Astrocyte of the cerebellum (primary cell): ENCODE measurements around the gene RAD51B.

ENCODE experiments used
- DNase-seq: peaks from one replicate; pipeline ENCODE4 v3.0.0-alpha.2; 2011; ENCODE audit warnings: low read depth
- H3K4me3 ChIP-seq: 2 replicates; pipeline ENCODE4 v1.5.1; 2011; ENCODE audit warnings: mild to moderate bottlenecking, low read depth, low read length, moderate library complexity
- in situ Hi-C: cut with HindIII; loops from 2 replicates; pipeline ENCODE4 v1.10.0; 2017; ENCODE audit warnings: low sequenced_read_pairs
- TF ChIP-seq, protein P1 (sequence below): IDR thresholded peaks from 2 replicates; pipeline ENCODE4 v1.5.1; 2012; ENCODE audit warnings: low read length, low read depth, moderate library complexity, mild to moderate bottlenecking; ENCODE audit errors: missing control alignments

RAD51B gene

DNA sequence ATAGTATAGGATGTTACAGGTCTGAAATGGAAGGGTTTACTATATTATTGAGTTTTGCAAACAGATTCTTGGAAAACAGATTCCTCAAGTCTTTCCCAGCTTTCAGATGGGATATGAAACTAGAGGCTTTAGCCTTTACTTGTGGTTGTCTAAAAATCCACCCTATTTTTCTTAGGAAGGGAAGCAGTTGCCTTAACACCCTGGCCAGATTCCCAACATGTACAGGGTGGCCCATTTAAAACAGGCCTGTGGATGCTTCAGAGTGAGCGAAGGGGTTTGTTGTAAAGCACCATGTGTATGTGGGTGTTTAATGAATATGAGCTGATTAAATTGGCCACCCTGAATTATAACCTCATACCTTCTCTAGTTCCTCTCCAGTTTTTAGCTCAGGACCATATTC is 557.4 kb downstream of the RAD51B start:
- TF ChIP-seq, protein P1, sequence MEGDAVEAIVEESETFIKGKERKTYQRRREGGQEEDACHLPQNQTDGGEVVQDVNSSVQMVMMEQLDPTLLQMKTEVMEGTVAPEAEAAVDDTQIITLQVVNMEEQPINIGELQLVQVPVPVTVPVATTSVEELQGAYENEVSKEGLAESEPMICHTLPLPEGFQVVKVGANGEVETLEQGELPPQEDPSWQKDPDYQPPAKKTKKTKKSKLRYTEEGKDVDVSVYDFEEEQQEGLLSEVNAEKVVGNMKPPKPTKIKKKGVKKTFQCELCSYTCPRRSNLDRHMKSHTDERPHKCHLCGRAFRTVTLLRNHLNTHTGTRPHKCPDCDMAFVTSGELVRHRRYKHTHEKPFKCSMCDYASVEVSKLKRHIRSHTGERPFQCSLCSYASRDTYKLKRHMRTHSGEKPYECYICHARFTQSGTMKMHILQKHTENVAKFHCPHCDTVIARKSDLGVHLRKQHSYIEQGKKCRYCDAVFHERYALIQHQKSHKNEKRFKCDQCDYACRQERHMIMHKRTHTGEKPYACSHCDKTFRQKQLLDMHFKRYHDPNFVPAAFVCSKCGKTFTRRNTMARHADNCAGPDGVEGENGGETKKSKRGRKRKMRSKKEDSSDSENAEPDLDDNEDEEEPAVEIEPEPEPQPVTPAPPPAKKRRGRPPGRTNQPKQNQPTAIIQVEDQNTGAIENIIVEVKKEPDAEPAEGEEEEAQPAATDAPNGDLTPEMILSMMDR = no peak
- H3K4me3 ChIP-seq = no peak overlapping the region
- in situ Hi-C loops = no loop called here
- no peak for DNase-seq

DNA sequence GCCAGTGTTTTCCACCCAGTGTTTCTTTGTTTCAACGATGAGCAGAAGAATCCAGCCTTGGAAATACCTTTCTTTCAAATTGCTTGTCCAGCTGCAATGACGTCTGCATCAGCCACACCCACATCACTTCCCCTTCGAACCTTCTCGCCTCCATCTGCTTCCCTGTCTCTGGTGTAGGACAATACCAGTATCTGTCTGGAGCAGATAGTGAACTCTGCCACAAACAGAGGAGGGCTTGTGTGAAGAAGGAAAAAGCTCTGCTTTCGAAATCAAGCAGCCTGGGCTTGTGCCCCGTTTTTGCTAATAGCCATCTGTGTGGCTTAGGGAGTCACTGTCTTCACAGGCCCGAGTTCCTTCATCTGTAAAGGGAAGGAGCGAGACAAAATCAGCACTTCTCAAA is 557.9 kb downstream of the RAD51B start:
- H3K4me3 ChIP-seq = no peak overlapping the region
- no peak for DNase-seq
- TF ChIP-seq, protein P1 = no peak
- in situ Hi-C loops = no loop called here

DNA sequence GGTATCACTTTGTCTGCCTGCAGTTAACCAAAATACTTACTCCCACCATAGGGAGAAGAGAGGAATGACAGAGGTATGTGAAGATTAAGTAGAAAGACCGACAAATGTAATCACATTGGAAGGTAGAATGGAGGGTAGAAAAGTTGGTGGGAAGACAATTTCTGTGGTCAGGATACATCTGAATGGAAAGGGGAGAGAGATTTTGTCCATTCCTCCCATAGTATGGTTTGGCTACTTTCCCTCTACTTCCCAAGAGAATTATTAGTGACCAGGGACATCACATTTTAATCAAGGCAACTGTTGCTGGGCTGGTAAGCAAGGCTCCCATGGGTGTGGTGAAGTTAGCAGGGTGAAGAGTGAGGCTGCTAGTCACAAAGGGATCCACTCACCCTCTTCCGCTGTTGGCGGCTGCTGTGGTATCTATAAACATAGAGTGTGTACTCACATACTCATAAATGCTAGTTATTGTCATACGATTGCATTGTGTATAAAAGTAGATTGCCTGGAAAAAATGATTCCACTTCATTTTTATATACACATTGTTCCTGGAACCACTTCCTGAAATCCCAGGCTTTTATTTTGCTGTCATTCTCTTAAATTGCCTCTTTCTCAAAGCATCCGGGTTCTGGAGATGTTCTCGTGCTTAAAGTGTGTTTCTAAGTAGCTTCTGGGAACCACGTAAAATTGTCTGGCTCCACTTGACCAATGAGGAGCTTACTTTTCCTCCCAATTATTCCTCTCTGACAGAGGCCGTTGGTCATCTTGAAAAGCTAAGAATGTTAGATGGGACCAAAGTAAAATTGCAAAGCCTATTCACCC is 560.1 kb downstream of the RAD51B start:
- in situ Hi-C loops = no loop called here
- no peak overlapping the region for H3K4me3 ChIP-seq
- no peak for DNase-seq
- TF ChIP-seq, protein P1 = no peak

DNA sequence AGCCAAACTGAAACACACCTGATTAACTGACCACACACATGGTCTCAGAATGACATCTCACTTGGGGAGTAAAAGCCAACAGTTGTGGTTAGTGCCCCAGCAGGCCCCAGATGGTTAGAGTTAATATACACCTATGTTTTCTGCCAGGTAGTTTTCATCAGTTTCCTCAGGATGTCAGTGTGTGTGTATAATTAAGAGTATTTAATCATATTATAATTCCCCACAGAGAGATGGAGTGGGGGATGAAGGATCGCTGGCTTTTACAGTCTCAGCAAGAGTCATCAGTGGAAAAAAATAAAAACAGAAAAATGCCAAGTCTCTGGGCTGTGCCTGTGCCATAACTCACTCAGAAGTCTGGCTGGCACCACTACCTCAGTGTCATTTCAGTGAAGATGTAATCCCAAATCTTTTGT is 560.8 kb downstream of the RAD51B start:
- TF ChIP-seq, protein P1 = no peak
- DNase-seq = no peak
- H3K4me3 ChIP-seq = no peak overlapping the region
- in situ Hi-C loops = no loop called here

DNA sequence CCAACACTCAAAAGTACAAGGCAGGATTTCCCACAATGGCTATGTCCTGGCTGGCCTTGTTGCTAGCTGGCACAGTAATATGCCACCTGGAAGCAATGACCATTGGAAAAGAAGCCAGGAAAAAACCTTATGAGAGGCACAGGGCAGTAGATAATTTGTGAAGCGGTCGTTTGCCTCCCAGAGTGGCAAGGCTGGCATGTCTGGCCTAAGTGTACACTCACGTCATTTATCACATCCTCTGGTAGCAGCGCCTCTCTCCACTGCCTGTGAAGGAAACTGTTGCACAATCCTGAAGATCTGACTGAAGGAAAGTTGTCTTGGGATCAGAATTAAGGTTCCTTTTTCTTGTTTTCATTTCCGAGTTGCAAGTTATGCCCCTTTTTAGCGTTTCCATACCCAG is 564.8 kb downstream of the RAD51B start:
- in situ Hi-C loops = no loop called here
- no peak for DNase-seq
- TF ChIP-seq, protein P1 = no peak

DNA sequence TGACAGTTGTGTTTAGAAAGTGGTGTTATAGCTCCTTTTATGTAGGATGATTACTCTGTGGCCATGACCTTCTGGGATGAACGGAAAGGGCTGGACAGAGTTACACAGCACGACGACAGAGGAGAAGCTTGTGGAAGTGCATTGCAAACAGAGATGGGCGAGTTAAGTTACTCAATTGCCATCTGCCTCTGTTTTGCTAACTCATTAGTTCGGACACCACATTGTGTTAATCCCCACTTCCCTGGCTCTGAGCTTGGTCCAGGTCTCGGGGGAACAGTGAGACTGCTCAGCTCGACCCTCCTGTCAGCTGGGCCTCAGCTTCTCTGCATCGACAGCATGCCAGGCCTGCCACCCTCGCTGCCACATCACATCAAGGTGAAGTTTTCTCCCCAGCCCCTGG is 565.3 kb downstream of the RAD51B start:
- no peak for DNase-seq
- no peak overlapping the region for H3K4me3 ChIP-seq
- TF ChIP-seq, protein P1 = no peak
- in situ Hi-C loops = no loop called here

More for the DNA sequence above, 564.8 kb downstream of the RAD51B start:
- no peak overlapping the region for H3K4me3 ChIP-seq
